Mesenteric fat pad (tissue), 1 donor: ENCODE measurements around the gene PRSS53. TPM values are rescaled to one million over a fixed set of nuclear protein-coding genes. Genes with fewer than 3 reads are reported as not detected.
"Not testable (repeated sequence)": the region's sequence is repeated elsewhere in the genome, so short reads cannot be mapped to it uniquely, and the experiment has no call there.

Experiments
- DNase-seq: peaks from one replicate; pipeline ENCODE4 v3.0.0-alpha.2; 2020; ENCODE audit warnings: low spot score
- total RNA-seq: library from RNA; stranded (reverse); fragmentation: NEBNext Ultra II Directional; extraction: Animal tissue kit (Norgen Biotek cat#: 25700); gene quantifications from one replicate; pipeline ENCODE4 v1.2.1, GENCODE V29; 2021
- donor health status: DM: yes; HTN: yes; CAD: no.

PRSS53 gene
- total RNA-seq, 1 donor from 2014 or later: 1.2 TPM

- DNase-seq: no peak
These were observed 29.7 kb upstream of the PRSS53 start for GRCh38 chr16:31118223-31119155.

GRCh38 chr16:31117384-31118222 lies 28.9 kb upstream of the PRSS53 start, which contains the start of gene KAT8:
Gene KAT8 (plus strand): TSS chr16:31117664. CDS start chr16:31117682, 18 bp downstream.
- peak; percentile 100 for DNase-seq

GRCh38 chr16:31114468-31114867 lies 25.7 kb upstream of the PRSS53 start:
- DNase-seq: no peak

GRCh38 chr16:31113121-31114120 lies 24.7 kb upstream of the PRSS53 start:
- no peak for DNase-seq

- no peak for DNase-seq
These were observed 24.0 kb upstream of the PRSS53 start for GRCh38 chr16:31112711-31113110.

GRCh38 chr16:31111881-31112466 lies 23.2 kb upstream of the PRSS53 start:
- DNase-seq: no peak

GRCh38 chr16:31110106-31111034 lies 21.6 kb upstream of the PRSS53 start:
- no peak for DNase-seq

GRCh38 chr16:31109622-31110021 lies 20.9 kb upstream of the PRSS53 start:
- DNase-seq: no peak

- no peak for DNase-seq
These were observed 20.2 kb upstream of the PRSS53 start for GRCh38 chr16:31108794-31109558.

- no peak for DNase-seq
These were observed 19.5 kb upstream of the PRSS53 start, which contains the start of gene BCKDK for GRCh38 chr16:31108035-31108793. Gene BCKDK (plus strand): TSS chr16:31108386. CDS start chr16:31109224, 838 bp downstream.

GRCh38 chr16:31107465-31107867 lies 18.7 kb upstream of the PRSS53 start:
- no peak for DNase-seq

- DNase-seq: no peak
These were observed 18.0 kb upstream of the PRSS53 start for GRCh38 chr16:31106509-31107464.

GRCh38 chr16:31105677-31106213 lies 17.0 kb upstream of the PRSS53 start:
- DNase-seq: peak; percentile 94

GRCh38 chr16:31100876-31101641 lies 12.3 kb upstream of the PRSS53 start:
- not testable (repeated sequence) for DNase-seq
